HepG2 (cell line): Measurements from ENCODE around the gene ZCCHC3. TPM values are rescaled to one million over a fixed set of nuclear protein-coding genes. Genes with fewer than 3 reads are reported as not detected.

Source experiments
- BCL3 ChIP-seq: sonication (generic); formaldehyde crosslinking; IDR thresholded peaks from 2 replicates; pipeline ENCODE4 v1.5.1; 2020; ENCODE audit warnings: mild to moderate bottlenecking, missing genetic modification reagents, moderate library complexity
- DNMT1 ChIP-seq: sonication (generic); formaldehyde crosslinking; IDR thresholded peaks from 2 replicates; pipeline ENCODE4 v1.5.1; 2020; ENCODE audit warnings: mild to moderate bottlenecking, missing genetic modification reagents
- GABPA ChIP-seq, 2 experiments: IDR thresholded peaks; 2 replicates each; pipeline ENCODE4 v1.6.1; 2011 to 2016; ENCODE audit warnings: low read depth in 2 of 2, low read length in 1 of 2, missing biosample characterization in 1 of 2, missing genetic modification characterization in 1 of 2
- PBX2 ChIP-seq: IDR thresholded peaks from 2 replicates; pipeline ENCODE4 v1.6.1; 2016; ENCODE audit warnings: control low read depth
- SIX1 ChIP-seq: sonication (generic); formaldehyde crosslinking; IDR thresholded peaks from 2 replicates; pipeline ENCODE4 v1.4.0; 2020; ENCODE audit warnings: missing genetic modification reagents, borderline replicate concordance
- ZBTB7B ChIP-seq: sonication (generic); formaldehyde crosslinking; IDR thresholded peaks from 2 replicates; pipeline ENCODE4 v1.4.0; 2020; ENCODE audit warnings: missing genetic modification reagents
- ZFP1 ChIP-seq: IDR thresholded peaks from 2 replicates; pipeline ENCODE4 v1.6.1; 2016
- ZMYM3 ChIP-seq: sonication (generic); formaldehyde crosslinking; IDR thresholded peaks from 2 replicates; pipeline ENCODE4 v1.5.1; 2020; ENCODE audit warnings: mild to moderate bottlenecking, missing genetic modification reagents
- ZMYM4 ChIP-seq: sonication (generic); formaldehyde crosslinking; IDR thresholded peaks from 2 replicates; pipeline ENCODE4 v1.8.1; 2023; ENCODE audit warnings: mild to moderate bottlenecking, missing genetic modification reagents
- ZNF101 ChIP-seq: sonication (generic); formaldehyde crosslinking; IDR thresholded peaks from 2 replicates; pipeline ENCODE4 v1.4.0; 2020; ENCODE audit warnings: mild to moderate bottlenecking, low read depth, missing genetic modification reagents, borderline replicate concordance
- ZNF235 ChIP-seq: sonication (generic); formaldehyde crosslinking; IDR thresholded peaks from 2 replicates; pipeline ENCODE4 v1.8.1; 2023; ENCODE audit warnings: mild to moderate bottlenecking, missing genetic modification reagents, borderline replicate concordance
- ZNF256 ChIP-seq: sonication (generic); formaldehyde crosslinking; conservative IDR thresholded peaks from 2 replicates; pipeline ENCODE4 v1.4.0; 2020; ENCODE audit warnings: missing genetic modification reagents
- polyA plus RNA-seq, 8 experiments: library from polyadenylated mRNA; depleted of rRNA in 3 of 8; stranded (reverse) in 7 of 8; unstranded in 1 of 8; fragments of >200 nt; fragmentation: Illumina TruSeq in 4 of 8; extraction: Trizol in 4 of 8; gene quantifications; 2 replicates each; pipeline versions ENCODE4 v1.2.1 to v1.2.3, GENCODE V29; 2011 to 2016; ENCODE audit warnings: low read depth in 4 of 8, missing spikeins in 1 of 8, mixed read lengths in 1 of 8; ENCODE audit not compliant: insufficient read depth in 1 of 8
- total RNA-seq, 5 experiments: library from RNA; depleted of rRNA; stranded (reverse); fragments of >200 nt; fragmentation: Illumina TruSeq; extraction: Trizol; gene quantifications; 2 replicates each; pipeline ENCODE4 v1.2.3, GENCODE V29; 2016; ENCODE audit warnings: low read depth in 1 of 5

The ZCCHC3 gene
- total and polyA plus RNA-seq, 2 of the 13 experiments (the other 11 are each of a cell fraction or from before 2014, with no cell fraction given), result 46.6 to 63.0 TPM

GRCh38 chr20:289693-290083, 7.7 kb upstream of the ZCCHC3 start (continued):
- TF ChIP-seq PBX2 (CRISPR knock-in tag) (no peak), ZBTB7B (CRISPR knock-in tag) (0 out of 2 replicates have a peak, but pooled peaks have one; percentile 40), ZNF235 (CRISPR knock-in tag) (0 out of 2 replicates have a peak, but pooled peaks have one; percentile 73), ZMYM3 (CRISPR knock-in tag) (peak; percentile 23; the same call in 1 of the 2 replicates), DNMT1 (CRISPR knock-in tag) (no peak), BCL3 (CRISPR knock-in tag) (0 out of 2 replicates have a peak, but pooled peaks have one; percentile 30), ZNF256 (CRISPR knock-in tag) (no peak), SIX1 (CRISPR knock-in tag) (no peak), ZFP1 (CRISPR knock-in tag) (0 out of 2 replicates have a peak, but pooled peaks have one; percentile 8), ZMYM4 (no peak), ZNF101 (no peak), GABPA (IDR thresholded peaks at IDR 0.05; ENCODE audit: low read depth, low read length) (no peak), GABPA (CRISPR knock-in tag; IDR thresholded peaks at IDR 0.05; ENCODE audit: low read depth) (no peak)
